HG03095 (cell line): Measurements from ENCODE around the gene CGB8.
"Not testable (repeated sequence)": the region's sequence is repeated elsewhere in the genome, so short reads cannot be mapped to it uniquely, and the experiment has no call there.

ENCODE experiments used
- ATAC-seq: cut with Tn5 transposase; IDR thresholded peaks from one replicate; pipeline ENCODE4 v1.9.1; 2021; ENCODE audit warnings: moderate library complexity; ENCODE audit not compliant: unreplicated experiment

Gene CGB8

DNA sequence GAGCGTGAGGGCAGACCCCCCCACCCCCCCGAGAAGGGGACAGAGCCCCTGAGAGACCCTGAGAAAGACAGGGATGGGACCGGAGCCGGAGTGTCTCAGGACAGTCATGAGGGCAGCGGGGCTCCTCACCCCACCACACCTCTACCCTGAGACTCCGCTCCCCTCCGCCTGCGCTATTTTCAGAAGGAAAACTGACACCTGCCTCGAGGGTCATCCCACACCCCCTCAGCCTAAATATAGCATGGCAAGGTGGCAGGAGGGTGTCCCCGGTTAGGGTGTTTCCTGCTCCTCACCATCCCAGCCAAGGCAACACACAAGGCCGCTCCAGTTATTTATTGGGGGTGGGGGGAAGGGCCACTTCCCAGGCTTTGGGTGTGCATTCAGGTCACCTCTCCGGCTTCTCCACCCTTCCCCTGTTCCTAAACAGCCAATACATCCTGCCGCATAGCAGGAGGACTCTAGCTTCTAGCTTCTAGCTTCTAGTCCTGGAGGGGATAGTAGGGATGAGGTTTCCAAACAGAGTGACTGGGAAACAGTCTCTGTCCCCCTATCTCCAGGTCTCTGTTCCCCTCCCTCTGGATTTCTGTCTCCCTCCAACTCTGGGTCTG is 17.1 kb upstream of the CGB8 start:
- ATAC-seq = no peak

DNA sequence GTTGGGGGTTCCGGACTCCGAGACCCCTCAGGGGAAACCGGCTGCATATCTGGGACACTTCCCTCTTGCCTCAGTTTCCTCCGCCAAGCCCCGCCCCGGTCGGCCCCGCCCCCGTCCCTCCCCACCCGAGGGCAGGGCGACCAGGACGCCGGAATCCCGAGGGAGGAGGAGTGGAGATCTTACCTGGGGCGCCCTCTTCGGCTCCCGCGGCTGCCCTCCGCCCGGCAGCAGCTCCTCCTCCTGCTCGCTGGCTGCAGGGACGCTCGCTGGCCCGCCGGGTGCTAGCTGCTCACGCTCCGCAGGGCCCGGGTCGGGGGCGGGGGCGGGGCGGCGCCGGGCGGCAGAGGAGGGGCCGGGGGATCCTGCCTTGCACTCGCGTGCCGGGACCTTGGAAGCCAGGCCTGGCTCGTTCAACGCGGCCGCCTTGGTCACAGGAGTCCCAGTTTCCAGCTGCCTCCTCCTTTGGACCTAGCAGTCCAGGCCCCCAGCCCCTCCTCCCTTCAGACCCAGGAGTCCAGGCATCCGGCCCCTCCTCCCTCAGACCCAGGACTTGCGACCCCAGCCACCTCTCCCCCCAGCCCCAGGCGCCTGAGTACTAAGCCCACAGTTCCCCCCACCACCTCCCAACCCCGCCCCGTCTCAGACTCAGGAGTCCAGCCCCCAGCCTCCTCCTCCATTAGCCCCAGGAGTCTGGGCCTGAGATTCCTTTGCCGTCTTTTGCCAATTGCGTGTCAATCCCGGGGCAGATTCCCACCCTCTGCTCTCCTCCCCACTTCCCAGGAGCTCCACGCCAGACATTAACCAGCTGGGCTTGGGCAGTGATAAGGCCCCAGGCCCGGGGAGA is 16.1 kb upstream of the CGB8 start, which contains the start of gene NTF4:
TSS of gene NTF4 (minus strand) at position 51 of the 844 bp plus-strand sequence. CDS start 2,821 bp downstream, outside the sequence.
- ATAC-seq = no peak

GRCh38 chr19:49064029-49064629 is 15.2 kb upstream of the CGB8 start:
- no peak for ATAC-seq

GRCh38 chr19:49061445-49061844 is 12.5 kb upstream of the CGB8 start:
- no peak for ATAC-seq

- no peak for ATAC-seq
Measured at GRCh38 chr19:49061000-49061399, 12.1 kb upstream of the CGB8 start.

DNA sequence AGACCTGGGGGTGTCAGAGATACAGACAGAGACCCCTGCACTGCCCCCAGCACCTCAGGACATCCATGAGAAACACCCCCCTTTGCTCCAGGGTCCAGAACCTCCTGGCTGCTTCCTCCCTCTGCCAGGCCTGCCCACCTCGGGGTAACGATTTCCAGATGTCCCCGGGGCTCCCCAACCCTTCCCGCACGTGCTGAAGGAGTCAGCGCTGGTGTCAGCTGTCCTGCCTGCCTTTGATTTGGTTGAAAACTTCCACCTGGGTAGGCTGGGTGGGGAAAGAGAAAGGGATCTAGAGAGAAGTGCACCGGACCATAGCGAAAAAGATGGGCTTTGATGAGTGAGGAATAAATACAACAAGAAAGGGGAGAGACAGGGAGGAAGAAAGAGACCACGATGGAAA is 10.1 kb upstream of the CGB8 start:
- ATAC-seq = no peak

- no peak for ATAC-seq
Measured at GRCh38 chr19:49058562-49058961, 9.7 kb upstream of the CGB8 start.

GRCh38 chr19:49057636-49058234 is 8.8 kb upstream of the CGB8 start, which contains the start of gene CGB7:
CGB7 (minus strand) TSS chr19:49057749; CDS start chr19:49055375, 2,374 bp downstream.
- ATAC-seq = no peak

GRCh38 chr19:49056902-49057596 is 8.1 kb upstream of the CGB8 start:
- not testable (repeated sequence) for ATAC-seq

DNA sequence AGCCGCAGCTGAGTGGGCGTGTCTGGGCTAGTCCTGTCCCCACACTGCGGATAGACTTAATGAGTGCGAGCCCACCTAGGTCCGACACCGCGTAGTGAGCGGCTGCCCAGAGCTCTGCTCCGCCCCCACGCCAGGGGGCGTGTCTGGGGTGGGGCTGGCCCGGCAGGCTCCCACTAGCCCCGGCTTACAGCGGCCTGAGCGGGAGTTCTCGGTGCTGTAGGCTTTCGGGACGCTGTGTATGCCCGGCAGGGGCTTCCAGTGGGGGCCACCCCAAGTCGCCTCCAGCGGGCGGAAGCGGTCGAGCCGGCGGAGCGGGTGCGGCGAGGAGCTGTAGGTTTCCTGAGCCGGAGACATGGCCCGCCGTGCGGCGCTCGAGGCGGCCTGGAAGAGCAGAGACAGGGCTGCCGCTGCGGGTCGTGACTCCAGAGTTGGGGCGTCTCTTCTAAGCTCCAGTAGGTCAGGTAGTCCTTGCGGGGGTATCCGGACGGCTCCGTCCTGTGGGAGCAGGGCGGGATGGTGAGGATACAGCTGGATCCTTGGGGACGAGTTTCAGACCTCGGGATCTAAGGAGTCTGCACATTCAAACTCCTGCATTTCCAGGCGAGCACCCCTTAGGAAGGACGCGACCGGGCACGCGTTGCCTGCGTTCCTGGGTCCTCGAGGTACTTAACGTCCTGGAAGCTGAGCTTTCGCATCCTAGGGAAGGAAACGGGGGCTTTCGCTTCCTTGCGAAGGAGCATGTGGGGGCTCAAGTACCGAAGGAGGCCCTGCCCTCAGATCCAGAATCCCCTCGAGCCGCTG is 7.4 kb upstream of the CGB8 start:
- ATAC-seq = no peak

DNA sequence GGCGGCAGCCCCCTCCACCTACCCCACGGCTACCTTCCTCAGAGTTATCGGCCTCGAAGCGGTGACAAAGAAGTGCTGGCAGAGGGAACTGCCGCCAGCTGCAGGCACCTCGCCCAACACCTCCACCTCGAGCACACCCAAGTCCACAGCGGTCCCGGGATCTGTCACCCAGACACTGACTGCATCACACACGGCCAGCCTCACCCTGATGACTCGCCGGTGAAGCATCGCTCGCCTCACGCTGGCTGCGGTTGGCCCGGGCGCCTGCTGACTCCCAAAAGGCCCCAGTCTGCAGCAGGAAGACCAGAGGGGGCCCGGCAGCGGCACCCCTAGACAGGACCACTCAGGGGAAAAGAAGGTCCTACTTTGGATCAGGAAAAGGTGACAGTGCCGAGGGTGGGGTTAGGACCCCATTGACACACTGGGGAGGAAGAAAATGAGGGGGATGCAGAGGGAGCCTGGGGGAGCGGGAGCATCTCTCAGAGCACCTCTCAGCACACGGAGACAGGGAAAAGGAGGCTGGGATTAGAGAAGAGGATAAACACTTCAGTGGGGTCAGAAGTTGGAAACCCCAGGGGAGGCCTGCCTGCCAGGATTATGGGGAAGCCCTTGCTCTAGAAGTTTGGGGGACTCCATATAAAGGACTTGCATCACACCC is 1.6 kb upstream of the CGB8 start:
- ATAC-seq = not testable (repeated sequence)

DNA sequence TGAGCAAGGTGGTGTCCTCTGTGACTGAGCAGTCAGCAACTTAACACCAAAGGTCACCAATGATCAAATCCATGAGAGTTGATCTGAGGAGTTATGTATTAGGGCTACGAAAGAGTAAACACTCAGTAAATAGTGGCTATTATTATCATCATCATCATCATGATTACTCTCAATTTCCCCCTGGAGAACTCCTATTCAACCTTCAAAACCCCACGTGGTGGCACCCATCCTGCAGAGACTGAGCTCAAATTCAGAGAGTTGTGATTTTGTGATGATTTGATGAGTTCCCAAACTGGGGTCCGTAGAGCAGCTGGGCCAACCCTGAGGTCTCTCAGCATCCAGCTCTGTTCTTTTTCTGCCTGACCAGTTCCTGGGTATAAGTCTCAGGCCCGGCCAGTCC is 923 bp upstream of the CGB8 start:
- not testable (repeated sequence) for ATAC-seq

DNA sequence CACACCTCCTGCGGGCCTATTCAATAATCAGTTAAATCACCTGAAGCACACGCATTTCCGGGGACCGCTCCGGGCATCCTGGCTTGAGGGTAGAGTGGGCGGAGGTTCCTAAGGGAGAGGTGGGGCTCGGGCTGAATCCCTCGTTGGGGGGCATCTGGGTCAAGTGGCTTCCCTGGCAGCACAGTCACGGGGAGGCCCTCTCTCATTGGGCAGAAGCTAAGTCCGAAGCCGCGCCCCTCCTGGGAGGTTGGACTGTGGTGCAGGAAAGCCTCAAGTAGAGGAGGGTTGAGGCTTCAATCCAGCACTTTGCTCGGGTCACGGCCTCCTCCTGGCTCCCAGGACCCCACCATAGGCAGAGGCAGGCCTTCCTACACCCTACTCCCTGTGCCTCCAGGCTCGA is 5.4 kb downstream of the CGB8 start, which contains the start of gene CGB5:
TSS of gene CGB5 (plus strand) at position 301 of the 400 bp plus-strand sequence. CDS start 362 bp downstream, outside the sequence.
- not testable (repeated sequence) for ATAC-seq

DNA sequence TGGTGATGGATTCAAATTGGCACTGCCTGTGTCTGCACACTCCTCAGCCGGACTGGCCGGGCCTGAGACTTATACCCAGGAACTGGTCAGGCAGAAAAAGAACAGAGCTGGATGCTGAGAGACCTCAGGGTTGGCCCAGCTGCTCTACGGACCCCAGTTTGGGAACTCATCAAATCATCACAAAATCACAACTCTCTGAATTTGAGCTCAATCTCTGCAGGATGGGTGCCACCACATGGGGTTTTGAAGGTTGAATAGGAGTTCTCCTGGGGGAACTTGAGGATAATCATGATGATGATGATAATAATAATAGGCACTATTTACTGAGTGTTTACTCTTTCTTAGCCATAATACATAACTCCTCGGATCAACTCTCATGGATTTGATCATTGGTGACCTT is 6.2 kb downstream of the CGB8 start:
- not testable (repeated sequence) for ATAC-seq

- ATAC-seq = no peak
Measured at GRCh38 chr19:49042177-49042576, 6.7 kb downstream of the CGB8 start.

DNA sequence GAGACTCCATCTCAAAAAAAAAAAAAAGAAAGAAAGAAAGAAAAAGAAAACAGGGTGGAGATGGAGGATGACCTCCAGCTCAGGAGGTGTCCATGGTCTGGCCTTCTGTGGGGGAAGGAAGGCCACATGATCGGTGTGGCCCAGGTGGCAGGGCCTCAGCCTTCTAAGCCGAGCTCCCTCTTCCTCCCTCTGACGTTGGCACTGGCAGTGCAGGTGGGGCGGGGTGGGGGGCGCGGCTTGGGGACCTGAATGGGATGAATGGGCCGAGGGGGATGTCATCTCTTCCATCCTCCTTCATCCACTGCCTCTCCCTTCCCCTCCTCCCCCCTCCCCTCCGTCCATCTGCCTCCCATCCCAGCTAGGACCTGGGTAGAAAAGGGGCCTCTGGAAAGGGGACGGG is 9.2 kb downstream of the CGB8 start:
- not testable (repeated sequence) for ATAC-seq

DNA sequence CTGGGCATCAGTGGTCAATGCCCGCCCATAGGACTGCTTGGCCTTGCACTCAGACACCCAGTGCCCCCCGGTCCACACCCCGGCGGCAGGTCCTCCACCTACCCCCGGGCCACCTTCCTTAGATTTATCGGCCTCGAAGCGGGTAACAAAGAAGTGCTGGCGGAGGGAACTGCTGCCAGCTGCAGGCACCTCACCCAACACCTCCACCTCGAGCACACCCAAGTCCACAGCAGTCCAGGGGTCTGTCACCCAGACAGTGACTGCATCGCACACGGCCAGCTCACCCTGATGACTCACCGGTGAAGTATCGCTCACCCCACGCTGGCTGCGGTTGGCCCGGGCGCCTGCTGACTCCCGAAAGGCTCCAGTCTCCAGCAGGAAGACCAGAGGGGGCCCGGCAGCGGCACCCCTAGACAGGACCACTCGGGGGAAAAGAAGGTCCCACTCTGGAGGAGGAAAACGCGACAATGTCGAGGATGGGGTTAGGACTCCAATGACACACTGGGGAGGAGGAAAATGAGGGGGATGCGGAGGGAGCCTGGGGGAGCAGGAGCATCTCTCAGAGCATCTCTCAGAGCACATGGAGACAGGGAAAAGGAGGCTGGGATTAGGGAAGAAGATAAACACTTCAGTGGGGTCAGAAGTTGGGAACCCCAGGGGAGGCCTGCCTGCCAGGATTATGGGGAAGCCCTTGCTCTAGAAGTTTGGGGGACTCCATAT is 10.2 kb downstream of the CGB8 start:
- not testable (repeated sequence) for ATAC-seq

DNA sequence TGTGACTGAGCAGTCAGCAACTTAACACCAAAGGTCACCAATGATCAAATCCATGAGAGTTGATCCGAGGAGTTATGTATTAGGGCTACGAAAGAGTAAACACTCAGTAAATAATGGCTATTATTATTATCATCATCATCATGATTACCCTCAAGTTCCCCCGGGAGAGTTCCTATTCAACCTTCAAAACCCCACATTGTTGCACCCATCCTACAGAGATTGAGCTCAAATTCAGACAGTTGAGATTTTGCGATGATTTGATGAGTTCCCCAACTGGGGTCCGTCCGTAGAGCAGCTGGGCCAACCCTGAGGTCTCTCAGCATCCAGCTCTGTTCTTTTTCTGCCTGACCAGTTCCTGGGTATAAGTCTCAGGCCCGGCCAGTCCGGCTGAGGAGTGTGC is 10.8 kb downstream of the CGB8 start:
- ATAC-seq = not testable (repeated sequence)

- ATAC-seq = not testable (repeated sequence)
Measured at GRCh38 chr19:49036815-49037214, 12.1 kb downstream of the CGB8 start, which contains the start of gene CGB1. CGB1 (minus strand) TSS chr19:49036895; CDS start chr19:49036711, 184 bp downstream.
